Mucosa of gallbladder (tissue), 1 donor: ENCODE results near the gene CHRNG. TPM values are rescaled to one million over a fixed set of nuclear protein-coding genes. Genes with fewer than 3 reads are reported as not detected.
"Not testable (repeated sequence)": the region's sequence is repeated elsewhere in the genome, so short reads cannot be mapped to it uniquely, and the experiment has no call there.

ENCODE experiments used
- DNase-seq: peaks from one replicate; pipeline ENCODE4 v3.0.0-alpha.2; 2020; ENCODE audit warnings: low spot score
- total RNA-seq: library from RNA; stranded (reverse); gene quantifications from one replicate; pipeline ENCODE4 v1.2.1, GENCODE V29; 2021
- donor health status: DM: no; HTN: no; CAD: no.

Gene CHRNG
- total RNA-seq, 1 donor from 2014 or later, result not detected

DNA sequence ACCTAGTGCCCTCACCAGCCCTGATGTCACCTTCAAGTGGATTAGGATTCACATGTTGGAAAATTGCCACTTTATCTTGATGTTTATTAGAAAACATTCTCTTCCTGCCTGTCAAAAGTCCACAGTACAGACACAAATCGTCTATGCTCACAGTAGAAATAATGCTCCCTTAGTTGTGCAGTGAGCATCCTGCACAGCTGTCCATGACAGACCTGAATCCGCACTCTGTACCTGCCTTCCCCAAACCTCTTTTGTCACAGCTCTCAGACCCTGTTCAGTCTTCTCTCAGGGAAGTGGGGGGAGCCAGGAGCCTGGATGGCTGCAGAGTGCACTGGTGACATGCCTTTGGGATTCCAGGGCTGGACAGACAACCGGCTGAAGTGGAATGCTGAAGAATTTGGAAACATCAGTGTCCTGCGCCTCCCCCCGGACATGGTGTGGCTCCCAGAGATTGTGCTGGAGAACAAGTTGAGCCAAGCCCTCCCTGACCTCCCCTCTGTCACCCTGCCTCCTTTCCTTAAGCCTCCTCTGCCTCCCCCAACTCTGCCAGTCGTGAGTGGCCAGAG lies 11.5 kb upstream of the CHRNG start:
- DNase-seq, result no peak

DNA sequence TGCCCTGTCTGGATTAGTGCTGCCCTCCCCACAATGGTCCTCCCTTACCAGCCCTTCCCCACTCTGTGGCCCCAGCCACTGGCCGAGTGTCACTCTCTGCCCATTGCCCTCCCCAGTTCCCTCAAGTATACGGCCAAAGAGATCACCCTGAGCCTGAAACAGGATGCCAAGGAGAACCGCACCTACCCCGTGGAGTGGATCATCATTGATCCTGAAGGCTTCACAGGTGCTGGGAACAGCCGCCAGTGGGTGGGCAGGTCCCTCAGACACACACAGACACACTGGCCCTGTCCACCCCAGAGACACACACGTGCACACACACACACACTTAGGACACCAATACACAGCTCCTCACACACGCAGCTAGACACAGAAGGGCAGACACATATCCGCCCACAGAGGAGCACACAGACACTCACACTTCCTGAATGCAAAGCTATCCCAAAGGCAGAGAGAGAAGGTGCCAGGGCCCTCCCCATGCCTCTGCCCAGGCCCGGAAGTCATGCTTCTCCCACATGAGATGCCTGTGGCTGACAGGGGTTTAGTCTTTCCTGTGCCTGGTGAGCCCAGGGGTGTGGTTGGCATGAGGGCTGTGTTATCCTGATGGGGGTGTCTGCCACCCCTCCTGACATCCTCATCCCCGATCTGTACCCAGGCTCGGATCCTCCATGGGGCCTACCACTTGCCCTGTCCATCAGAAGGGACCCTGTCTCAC lies 10.6 kb upstream of the CHRNG start:
- no peak for DNase-seq

DNA sequence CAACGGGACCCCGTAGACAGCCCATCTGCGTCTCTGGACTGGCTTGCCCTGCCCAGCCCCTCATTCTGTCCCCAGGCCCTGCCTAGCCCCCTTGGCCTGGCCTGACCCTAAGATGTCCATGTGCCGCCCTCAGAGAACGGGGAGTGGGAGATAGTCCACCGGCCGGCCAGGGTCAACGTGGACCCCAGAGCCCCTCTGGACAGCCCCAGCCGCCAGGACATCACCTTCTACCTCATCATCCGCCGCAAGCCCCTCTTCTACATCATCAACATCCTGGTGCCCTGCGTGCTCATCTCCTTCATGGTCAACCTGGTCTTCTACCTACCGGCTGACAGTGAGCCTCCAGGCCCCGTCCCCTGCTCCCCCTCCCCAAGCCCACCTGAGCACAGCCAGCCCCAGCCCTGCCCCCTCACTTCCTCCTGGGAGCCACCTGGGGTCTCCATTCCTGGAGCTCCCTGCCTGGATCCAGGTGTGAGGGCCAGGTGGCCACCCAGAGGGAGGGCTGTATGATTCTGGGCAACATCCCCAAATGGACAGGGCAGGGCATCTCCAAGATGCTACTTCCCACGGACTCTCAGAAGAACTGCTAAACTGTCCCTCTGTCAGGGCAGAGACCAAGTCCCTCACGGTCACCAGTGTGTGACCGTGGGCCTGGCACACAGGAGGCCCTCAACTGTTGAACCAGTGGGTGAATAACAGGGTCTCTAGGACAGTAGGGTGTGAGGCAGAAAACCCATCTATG lies 9.5 kb upstream of the CHRNG start:
- no peak for DNase-seq

DNA sequence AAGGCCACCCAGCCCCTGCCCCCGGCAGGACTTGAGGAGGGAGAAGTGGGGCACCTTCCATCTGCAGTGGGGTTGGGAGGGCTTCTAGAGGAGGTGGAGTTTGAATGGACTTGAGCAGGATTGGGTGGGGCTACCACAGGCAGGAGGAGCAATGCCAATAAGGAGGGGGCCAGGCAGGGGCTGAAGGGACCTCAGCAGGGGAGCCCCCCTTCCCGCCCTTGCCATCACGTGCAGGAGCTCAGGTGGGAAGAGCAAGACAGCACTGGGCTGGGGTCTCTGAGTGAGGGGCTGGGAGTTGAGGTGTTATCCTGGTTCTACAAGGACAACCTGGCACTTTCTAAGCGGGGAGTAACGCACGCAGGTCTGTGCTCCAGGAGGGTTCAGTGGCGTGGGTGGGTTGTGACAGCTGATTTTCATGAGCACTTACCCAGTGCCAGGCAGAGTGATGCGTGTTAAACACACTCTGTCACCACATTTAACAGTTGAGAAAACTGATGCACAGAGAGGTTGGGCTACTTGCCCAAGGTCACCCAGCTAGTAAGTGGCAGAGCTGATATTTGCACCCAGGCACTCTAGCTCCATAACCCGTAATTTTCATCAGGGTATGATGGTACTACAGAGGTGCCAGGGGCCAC lies 8.7 kb upstream of the CHRNG start:
- no peak for DNase-seq

DNA sequence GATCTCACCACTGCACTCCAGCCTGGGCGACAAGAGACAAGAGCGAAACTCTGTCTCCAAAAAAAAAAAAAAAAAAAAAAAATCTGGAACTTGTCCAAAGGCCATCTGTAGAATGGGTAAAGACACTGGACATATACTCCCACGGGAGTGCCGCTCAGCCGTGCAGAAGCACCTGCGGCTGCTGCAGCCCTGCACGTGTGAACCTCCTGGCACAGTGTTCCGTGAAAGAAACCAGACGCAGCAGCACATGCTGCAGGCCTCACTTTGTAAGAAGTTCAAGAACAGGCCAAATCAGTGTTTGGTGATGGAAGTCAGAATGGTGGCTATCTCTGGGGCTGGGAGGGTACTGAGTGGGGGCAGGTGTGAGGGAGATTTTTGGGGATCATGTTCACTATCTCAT lies 7.1 kb upstream of the CHRNG start:
- no peak for DNase-seq

DNA sequence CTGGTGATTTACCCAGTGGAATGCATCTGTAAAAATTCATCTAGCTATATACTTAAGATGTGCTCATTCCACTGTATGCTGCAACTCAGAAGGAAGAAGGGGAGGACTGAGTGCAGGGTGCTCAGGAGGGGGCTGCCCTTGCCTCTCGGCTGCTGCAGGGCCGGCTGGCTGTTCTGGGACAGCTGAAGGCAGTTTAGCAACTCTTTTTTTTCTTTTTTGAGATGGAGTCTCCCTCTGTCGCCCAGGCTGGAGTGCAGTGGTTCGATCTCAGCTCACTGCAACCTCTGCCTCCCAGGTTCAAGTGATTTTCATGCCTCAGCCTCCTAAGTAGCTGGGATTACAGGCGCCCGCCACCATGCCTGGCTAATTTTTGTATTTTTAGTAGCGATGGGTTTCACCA lies 6.7 kb upstream of the CHRNG start:
- DNase-seq, result not testable (repeated sequence)

DNA sequence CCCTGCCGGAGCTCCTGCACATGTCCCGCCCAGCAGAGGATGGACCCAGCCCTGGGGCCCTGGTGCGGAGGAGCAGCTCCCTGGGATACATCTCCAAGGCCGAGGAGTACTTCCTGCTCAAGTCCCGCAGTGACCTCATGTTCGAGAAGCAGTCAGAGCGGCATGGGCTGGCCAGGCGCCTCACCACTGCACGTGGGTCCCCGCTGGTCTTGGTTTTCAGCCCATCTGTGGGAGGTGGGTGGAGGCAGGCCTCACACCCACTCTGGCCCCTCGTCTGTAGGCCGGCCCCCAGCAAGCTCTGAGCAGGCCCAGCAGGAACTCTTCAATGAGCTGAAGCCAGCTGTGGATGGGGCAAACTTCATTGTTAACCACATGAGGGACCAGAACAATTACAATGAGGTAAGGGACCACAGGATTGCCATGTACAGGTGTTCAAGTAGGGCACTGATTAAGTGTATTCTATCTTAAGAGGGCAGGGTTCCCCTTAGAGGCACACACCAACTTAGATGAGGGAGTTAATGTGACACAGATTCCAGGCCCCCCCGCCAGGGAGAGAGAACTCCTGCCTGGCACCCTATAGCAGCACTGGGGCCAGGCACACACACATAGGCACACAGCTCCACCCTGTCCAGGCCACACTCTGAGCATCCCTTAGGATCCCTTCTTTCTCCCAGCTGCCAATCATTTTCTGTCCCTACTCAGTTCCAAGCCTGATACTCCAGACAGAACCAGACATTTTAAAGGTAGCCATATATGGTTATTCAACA lies 5.4 kb upstream of the CHRNG start:
- DNase-seq, result no peak

DNA sequence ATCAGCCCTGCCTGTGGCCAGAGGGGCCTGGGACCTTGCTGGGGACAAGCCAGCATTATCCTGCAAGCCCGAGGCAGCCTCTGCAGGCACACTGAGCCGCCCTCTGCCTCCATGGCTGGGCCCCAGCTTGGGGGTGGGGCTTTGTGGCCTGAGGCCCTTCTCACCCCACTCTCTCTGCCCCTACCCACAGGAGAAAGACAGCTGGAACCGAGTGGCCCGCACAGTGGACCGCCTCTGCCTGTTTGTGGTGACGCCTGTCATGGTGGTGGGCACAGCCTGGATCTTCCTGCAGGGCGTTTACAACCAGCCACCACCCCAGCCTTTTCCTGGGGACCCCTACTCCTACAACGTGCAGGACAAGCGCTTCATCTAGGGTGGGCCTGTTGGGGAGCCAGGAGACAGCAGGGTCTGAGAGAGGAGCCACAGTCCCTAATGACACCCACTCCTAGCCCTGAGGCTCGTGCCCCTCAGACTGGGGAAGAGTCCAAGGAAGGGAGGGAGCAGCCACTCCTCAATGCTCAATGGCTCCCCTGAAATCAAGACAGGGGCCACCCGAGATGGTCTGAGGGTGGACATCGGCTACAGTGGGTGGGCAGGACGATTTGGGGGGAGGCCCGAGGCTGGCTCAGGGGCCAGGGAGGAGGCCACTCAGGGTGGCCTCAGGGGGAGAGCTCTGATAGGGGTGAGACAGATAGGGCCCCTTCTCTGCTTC lies 4.4 kb upstream of the CHRNG start:
- DNase-seq, result no peak

DNA sequence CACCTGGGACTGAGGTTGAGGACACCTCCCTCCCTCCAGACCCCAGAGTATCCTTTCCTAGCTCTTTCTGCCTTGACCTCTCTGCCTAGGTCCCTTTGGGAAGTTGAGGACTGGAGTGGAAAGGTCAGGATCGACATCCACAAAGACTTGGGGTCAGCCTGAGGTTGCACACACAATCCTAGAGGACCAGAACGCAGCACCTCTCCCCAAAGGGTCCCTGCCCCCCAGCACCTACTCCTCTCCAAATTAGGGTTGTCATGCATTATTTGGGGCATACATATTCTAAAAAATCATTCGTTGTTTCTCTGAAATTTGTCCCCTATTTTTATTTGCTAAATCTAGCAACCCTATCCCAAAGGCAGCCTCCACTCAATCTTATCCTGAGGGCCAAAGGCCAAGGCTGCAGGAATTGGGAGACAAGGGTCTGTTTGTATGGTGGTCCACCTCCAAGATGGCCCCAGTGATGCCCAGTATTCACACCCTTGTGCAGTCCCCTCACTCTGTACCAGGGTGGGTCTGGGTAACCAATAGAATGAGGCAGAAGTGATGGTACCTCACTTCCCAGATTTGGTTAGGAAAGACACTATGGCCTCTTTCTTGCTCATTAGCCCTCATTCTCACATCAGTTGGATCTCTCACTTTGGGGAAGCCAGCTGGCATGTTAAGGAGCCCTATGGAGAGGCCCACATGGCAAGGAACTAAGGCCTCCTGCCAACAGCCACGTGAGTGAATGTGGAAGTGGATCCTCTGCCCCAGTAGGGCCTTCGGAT lies 3.5 kb upstream of the CHRNG start:
- no peak for DNase-seq

DNA sequence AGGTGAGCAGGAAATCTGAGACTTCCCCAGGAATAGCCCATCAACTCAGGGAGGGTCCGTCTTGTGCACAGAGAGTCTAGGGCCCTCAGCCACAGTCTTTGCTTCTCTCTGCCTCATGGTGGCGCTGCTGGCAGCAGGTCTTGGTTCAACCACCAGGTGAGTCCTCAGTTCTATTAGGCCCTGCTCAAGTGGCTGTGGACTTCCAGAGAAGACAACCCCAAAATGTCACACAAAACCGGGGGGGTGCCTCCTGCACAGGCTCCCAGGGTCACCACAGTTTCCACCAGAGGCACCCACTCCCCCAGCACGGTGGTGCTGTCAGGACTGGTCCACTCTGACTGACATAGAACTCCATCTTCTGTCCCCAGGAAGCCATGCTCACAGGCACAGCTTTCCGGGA lies 2.4 kb upstream of the CHRNG start:
- DNase-seq, result no peak

DNA sequence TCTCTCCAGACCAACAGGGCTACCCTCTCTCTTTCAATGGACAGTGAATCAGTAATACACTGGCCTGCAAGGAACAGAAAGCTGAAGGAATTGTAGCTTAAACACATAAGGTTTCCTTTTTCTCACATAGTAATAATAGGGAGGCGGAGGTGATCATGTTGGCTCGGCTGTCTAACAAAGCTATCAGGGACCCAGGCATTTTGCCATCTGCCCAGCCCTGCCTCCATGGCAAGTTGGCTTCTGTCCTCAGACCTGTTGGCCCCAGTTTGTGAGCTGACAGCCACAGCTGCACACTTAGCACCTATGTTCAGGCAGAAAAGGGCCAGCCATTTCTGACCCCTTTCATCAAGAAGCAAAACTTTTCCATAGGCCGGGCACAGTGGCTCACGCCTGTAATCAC lies 2.0 kb upstream of the CHRNG start:
- peak; percentile 45 for DNase-seq

DNA sequence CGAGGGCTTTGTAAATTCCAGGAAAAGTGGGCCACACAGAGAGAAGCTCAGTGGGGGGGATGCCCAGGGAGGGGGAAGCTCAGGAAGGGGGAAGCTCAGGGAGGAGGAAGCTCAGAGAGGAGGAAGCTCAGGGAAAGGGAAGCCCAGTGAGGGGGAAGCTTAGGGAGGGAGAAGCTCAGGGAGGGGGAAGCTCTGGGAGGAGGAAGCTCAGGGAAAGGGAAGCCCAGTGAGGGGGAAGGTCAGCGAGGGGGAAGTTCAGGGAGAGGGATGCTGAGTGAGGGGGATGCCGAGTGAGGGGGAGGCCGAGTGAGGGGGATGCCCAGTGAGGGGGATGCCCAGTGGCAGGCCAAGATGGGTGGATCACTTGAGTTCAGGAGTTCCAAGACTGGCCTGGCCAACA lies 821 bp upstream of the CHRNG start:
- no peak for DNase-seq

DNA sequence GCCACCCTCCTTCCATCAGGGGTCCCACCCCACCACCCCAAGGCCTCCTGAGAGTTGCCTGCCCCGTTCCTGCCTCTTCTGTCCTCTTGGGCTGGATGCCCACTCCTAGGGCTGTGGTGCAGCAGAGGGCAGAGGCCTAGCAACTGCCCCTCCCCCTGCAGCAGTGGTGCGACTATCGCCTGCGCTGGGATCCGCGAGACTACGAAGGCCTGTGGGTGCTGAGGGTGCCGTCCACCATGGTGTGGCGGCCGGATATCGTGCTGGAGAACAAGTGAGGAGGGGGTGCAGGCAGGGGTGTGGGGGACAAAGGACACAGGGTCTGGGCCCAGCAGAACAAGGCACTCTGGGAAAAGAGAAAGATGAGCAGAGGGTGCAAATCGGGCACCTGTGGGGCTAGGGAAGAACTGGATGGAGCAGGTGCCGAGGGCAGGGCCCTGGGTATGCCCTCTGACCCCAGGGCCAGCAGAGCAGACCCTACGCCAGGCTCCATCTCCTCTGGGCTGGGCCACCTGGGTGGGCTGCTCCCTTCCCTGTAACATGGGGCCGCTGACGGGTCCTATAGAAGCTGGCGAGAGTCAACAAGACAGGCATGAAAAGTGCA lies 1.0 kb downstream of the CHRNG start:
- DNase-seq, result no peak

DNA sequence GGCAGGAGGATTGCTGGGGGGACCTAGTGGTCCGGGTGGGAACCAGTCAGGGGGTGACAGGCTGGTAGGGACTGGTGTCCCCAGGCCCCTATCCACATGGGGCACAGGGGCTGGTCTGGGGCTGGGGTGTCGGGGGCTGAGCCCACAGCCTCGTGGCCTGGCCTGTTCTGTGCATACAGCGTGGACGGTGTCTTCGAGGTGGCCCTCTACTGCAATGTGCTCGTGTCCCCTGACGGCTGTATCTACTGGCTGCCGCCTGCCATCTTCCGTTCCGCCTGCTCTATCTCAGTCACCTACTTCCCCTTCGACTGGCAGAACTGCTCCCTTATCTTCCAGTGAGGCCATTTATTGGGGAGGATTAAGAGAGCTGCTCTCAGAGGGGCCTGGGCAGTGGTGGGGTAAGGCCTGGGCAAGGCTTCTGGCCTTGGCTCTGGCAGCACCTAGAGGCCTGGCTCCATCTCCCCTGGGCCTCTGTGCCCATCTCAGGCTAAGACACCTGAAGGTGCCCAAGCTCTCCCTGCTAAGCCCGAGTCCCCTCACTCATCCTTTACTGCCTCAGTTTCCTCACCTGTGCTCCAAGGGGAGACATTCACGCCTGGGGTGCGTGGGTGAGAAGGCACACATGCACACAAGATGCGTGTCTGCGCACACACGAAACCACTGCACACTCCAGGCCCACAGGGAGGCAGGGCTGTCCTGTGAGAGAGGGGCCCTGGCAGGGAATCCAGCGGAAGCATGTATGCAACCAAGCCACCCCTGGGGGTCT lies 1.9 kb downstream of the CHRNG start:
- DNase-seq, result no peak

DNA sequence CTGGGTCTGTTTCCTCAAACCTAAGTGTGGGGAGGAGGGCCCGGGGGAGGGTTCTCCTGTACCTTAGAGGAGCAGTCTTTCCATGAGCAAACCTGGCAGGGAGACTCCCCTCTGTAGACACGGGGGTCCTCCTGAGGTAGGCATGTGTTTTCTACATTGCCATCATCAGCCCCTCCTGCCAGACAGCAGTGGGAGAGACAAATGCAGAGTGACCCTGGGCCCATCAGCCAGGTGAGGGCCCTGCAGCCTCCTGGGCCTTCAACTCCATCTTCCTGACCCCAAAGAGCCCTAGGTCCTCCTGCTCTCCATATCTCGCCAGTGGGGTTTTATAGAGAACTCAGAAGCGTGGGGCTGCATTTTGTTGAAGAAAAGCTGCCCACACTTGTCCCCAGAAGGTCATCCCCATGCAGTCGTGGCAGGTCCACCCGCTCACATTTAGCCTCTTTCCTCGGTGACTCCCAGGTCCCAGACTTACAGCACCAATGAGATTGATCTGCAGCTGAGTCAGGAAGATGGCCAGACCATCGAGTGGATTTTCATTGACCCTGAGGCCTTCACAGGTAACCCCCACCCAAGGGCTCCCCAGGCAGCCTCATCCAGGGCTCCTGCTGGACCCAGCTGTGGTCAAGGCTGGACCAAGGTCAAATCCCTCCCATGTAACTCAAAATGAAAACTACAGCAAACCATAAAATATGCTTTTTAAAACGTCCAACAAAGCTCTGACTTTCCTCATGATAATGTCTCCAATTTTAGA lies 2.6 kb downstream of the CHRNG start:
- DNase-seq, result no peak

DNA sequence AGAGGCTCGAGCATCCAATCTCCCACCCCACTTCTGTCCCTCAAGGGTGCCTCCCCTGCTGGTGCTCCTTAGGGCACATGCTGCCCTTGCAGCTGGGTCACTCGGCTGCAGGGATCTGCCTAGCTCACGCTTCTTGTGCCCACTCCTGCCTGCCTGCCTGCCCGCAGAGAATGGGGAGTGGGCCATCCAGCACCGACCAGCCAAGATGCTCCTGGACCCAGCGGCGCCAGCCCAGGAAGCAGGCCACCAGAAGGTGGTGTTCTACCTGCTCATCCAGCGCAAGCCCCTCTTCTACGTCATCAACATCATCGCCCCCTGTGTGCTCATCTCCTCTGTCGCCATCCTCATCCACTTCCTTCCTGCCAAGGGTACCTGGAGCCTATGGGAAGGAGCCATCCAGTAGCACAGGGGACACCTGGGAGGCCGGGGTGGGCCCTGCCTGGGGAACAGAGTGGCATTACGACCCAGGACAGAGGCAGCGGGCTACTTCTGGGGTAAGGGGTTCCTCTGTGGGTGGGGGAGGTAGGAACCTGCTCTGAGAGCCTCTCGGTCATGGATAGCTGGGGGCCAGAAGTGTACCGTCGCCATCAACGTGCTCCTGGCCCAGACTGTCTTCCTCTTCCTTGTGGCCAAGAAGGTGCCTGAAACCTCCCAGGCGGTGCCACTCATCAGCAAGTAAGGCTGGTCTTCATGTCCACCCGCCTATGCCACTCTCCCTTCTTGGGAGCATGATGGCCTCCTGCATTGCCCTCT lies 3.4 kb downstream of the CHRNG start:
- no peak for DNase-seq

DNA sequence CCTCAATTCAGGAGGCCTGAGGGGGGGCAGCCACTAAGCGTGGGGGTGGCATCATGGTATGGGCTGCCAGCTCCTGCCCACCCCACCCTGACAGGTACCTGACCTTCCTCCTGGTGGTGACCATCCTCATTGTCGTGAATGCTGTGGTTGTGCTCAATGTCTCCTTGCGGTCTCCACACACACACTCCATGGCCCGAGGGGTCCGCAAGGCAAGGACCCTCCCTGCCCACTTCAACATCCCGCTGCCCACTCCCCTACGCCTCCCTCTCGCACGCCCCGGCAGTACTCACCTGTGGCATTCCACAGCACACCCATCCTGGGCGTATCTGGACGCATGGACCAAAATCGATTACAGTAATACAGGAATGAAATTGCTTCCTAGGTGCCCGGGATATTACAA lies 4.0 kb downstream of the CHRNG start:
- DNase-seq, result no peak
